GM23338 (cell line): Measurements from ENCODE around the gene ATXN7. TPM values are rescaled to one million over a fixed set of nuclear protein-coding genes. Genes with fewer than 3 reads are reported as not detected.

Source experiments
- ATAC-seq: fragments of 200-7000 bp; cut with Tn5 transposase; 3 replicates; pipeline ENCODE4 v1.9.1; 2020
- DNase-seq: peaks from one replicate; pipeline ENCODE4 v3.0.0-alpha.2; 2015; ENCODE audit warnings: low spot score
- H2AFZ ChIP-seq: fragments of 200-600 bp; sonication (generic); 2 replicates; pipeline ENCODE4 v1.8.0; 2016; ENCODE audit warnings: antibody characterized with exemption, mild to moderate bottlenecking, moderate library complexity
- H3F3A ChIP-seq: fragments of 200-600 bp; sonication (generic); replicated peaks from 2 replicates; pipeline ENCODE4 v1.8.0; 2017; ENCODE audit warnings: antibody characterized with exemption, mixed run types, low read depth
- H3K27ac ChIP-seq: fragments of 200-600 bp; sonication (generic); 2 replicates; pipeline ENCODE4 v1.6.1; 2016; ENCODE audit warnings: low read depth
- H3K27me3 ChIP-seq: fragments of 200-600 bp; sonication (generic); 2 replicates; pipeline ENCODE4 v1.8.0; 2016; ENCODE audit warnings: mild to moderate bottlenecking, mixed run types, moderate library complexity; ENCODE audit not compliant: insufficient read depth
- H3K36me3 ChIP-seq: fragments of 200-600 bp; sonication (generic); 2 replicates; pipeline ENCODE4 v1.8.0; 2016; ENCODE audit warnings: mild to moderate bottlenecking; ENCODE audit not compliant: insufficient read depth
- H3K4me1 ChIP-seq: fragments of 200-600 bp; sonication (generic); 2 replicates; pipeline ENCODE4 v1.8.0; 2016; ENCODE audit warnings: mild to moderate bottlenecking, moderate library complexity; ENCODE audit not compliant: insufficient read depth
- H3K4me2 ChIP-seq: fragments of 200-600 bp; sonication (generic); 2 replicates; pipeline ENCODE4 v1.7.1; 2017; ENCODE audit warnings: mixed run types
- H3K4me3 ChIP-seq: fragments of 200-600 bp; sonication (generic); 2 replicates; pipeline ENCODE4 v1.6.1; 2016; ENCODE audit warnings: mixed run types
- H3K79me2 ChIP-seq: fragments of 200-600 bp; sonication (generic); replicated peaks from 2 replicates; pipeline ENCODE4 v1.8.0; 2017; ENCODE audit warnings: mild to moderate bottlenecking; ENCODE audit not compliant: insufficient read depth
- H3K9me2 ChIP-seq: fragments of 200-600 bp; sonication (generic); 2 replicates; pipeline ENCODE4 v1.8.0; 2017; ENCODE audit not compliant: insufficient read depth
- H4K20me1 ChIP-seq: fragments of 200-600 bp; sonication (generic); replicated peaks from 2 replicates; pipeline ENCODE4 v1.8.0; 2017; ENCODE audit warnings: mild to moderate bottlenecking; ENCODE audit not compliant: insufficient read depth
- H3K27ac Mint-ChIP-seq: 2 replicates; pipeline ENCODE4 v1.8.0; 2020; ENCODE audit warnings: inconsistent platforms, mild to moderate bottlenecking, moderate library complexity, mixed read lengths
- H3K27me3 Mint-ChIP-seq: 3 replicates; pipeline ENCODE4 v1.8.0; 2022; ENCODE audit warnings: low read depth, mild to moderate bottlenecking, moderate library complexity, mixed read lengths, inconsistent platforms; ENCODE audit not compliant: insufficient read depth, poor library complexity
- H3K36me3 Mint-ChIP-seq: 3 replicates; pipeline ENCODE4 v1.8.0; 2021; ENCODE audit warnings: low read depth, mild to moderate bottlenecking, inconsistent platforms, moderate library complexity, mixed read lengths
- H3K4me1 Mint-ChIP-seq: 3 replicates; pipeline ENCODE4 v1.8.0; 2020; ENCODE audit warnings: mild to moderate bottlenecking, inconsistent platforms, mixed read lengths
- H3K4me3 Mint-ChIP-seq: 3 replicates; pipeline ENCODE4 v1.8.0; 2021; ENCODE audit warnings: moderate library complexity, mild to moderate bottlenecking, inconsistent platforms, mixed read lengths
- H3K9me3 Mint-ChIP-seq: 3 replicates; pipeline ENCODE4 v1.8.0; 2020; ENCODE audit warnings: moderate library complexity, mild to moderate bottlenecking, inconsistent platforms, mixed read lengths
- CREB1 ChIP-seq: fragments of 250-450 bp; sonication (Bioruptor Pico); IDR thresholded peaks from 2 replicates; pipeline ENCODE4 v1.5.0; 2020; ENCODE audit warnings: low read depth, mild to moderate bottlenecking, moderate library complexity
- CTCF ChIP-seq, 2 experiments: fragments of 200-600 bp in 1 of 2; sonication (generic) in 1 of 2; conservative IDR thresholded peaks; 2 replicates each; pipeline versions ENCODE4 v1.5.1 to v1.6.1; 2016 to 2017; ENCODE audit warnings: antibody characterized with exemption in 2 of 2, low read depth in 2 of 2, mild to moderate bottlenecking in 2 of 2, moderate library complexity in 1 of 2
- ETS1 ChIP-seq: IDR thresholded peaks from 2 replicates; pipeline ENCODE4 v1.6.1; 2016; ENCODE audit warnings: antibody characterized with exemption
- EZH2 ChIP-seq: fragments of 200-600 bp; sonication (generic); IDR thresholded peaks from one replicate; pipeline ENCODE4 v1.8.0; 2017; ENCODE audit warnings: antibody characterized with exemption, mild to moderate bottlenecking, low read depth; ENCODE audit not compliant: unreplicated experiment
- EZH2phosphoT487 ChIP-seq: fragments of 200-600 bp; sonication (generic); IDR thresholded peaks from one replicate; pipeline ENCODE4 v1.8.1; 2018; ENCODE audit warnings: antibody characterized with exemption; ENCODE audit not compliant: unreplicated experiment
- JUNB ChIP-seq: IDR thresholded peaks from one replicate; pipeline ENCODE4 v1.6.1; 2016; ENCODE audit warnings: antibody characterized with exemption; ENCODE audit not compliant: unreplicated experiment
- NANOG ChIP-seq: IDR thresholded peaks from 2 replicates; pipeline ENCODE4 v1.6.1; 2016; ENCODE audit warnings: antibody characterized with exemption, borderline replicate concordance
- POLR2AphosphoS5 ChIP-seq: IDR thresholded peaks from 2 replicates; pipeline ENCODE4 v1.6.1; 2016; ENCODE audit warnings: antibody characterized with exemption, low read depth
- STAT1 ChIP-seq: IDR thresholded peaks from one replicate; pipeline ENCODE4 v1.6.1; 2016; ENCODE audit warnings: antibody characterized with exemption; ENCODE audit not compliant: unreplicated experiment
- ZNF114 ChIP-seq: fragments of 250-450 bp; sonication (Bioruptor Pico); IDR thresholded peaks from 2 replicates; pipeline ENCODE4 v1.5.0; 2020; ENCODE audit warnings: mild to moderate bottlenecking, moderate library complexity
- ZNF331 ChIP-seq: fragments of 250-450 bp; sonication (Bioruptor Pico); IDR thresholded peaks from 2 replicates; pipeline ENCODE4 v1.5.0; 2020; ENCODE audit warnings: low read depth, mild to moderate bottlenecking, moderate library complexity
- ZNF462 ChIP-seq: fragments of 250-450 bp; sonication (Bioruptor Pico); IDR thresholded peaks from 2 replicates; pipeline ENCODE4 v1.5.0; 2020; ENCODE audit warnings: mild to moderate bottlenecking, moderate library complexity
- polyA plus RNA-seq: library from polyadenylated mRNA; unstranded; fragments of >200 nt; fragmentation: Nextera tagmentation; extraction: Ambion mirVana; gene quantifications from 2 replicates; pipeline ENCODE4 v1.2.1, GENCODE V29; 2016
- total RNA-seq: library from RNA; depleted of rRNA; stranded (reverse); fragments of >200 nt; shearing (Covaris generic); gene quantifications from 2 replicates; pipeline ENCODE4 v1.2.3, GENCODE V29; 2014
- TF ChIP-seq, protein P1 (sequence below): IDR thresholded peaks from one replicate; pipeline ENCODE4 v1.6.1; 2018; ENCODE audit warnings: antibody characterized with exemption; ENCODE audit not compliant: unreplicated experiment

The ATXN7 gene
- total and polyA plus RNA-seq, 2 experiments from 2014 or later = 4.0 to 17.2 TPM

GRCh38 chr3:63959146-63959545 lies 95.5 kb downstream of the ATXN7 start:
- Mint-ChIP-seq H3K4me1 (peaks cover 55% of the 10 kb centered on the region), H3K4me3 (no peak overlapping the region), H3K27me3 (peaks cover 9% of the 10 kb centered on the region), H3K9me3 (no peaks in the 10 kb centered on the region), H3K36me3 (no peaks in the 10 kb centered on the region), H3K27ac (peak overlapping the region; percentile 80)
- no peak overlapping the region for H3K4me2 ChIP-seq
- H3K27me3 ChIP-seq = no peaks in the 10 kb centered on the region
- H3K36me3 ChIP-seq = no peaks in the 10 kb centered on the region
- no peaks in the 10 kb centered on the region for H3K9me2 ChIP-seq
- TF ChIP-seq ZNF114 (no peak), STAT1 (no peak), EZH2 (no peak), CREB1 (no peak), CTCF (conservative IDR thresholded peaks at IDR 0.05; ENCODE audit: low read depth in 2 of 2) (no peak), ZNF462 (no peak), EZH2phosphoT487 (no peak), NANOG (no peak), ETS1 (no peak), ZNF331 (no peak), JUNB (no peak), POLR2AphosphoS5 (no peak)
- TF ChIP-seq, protein P1, sequence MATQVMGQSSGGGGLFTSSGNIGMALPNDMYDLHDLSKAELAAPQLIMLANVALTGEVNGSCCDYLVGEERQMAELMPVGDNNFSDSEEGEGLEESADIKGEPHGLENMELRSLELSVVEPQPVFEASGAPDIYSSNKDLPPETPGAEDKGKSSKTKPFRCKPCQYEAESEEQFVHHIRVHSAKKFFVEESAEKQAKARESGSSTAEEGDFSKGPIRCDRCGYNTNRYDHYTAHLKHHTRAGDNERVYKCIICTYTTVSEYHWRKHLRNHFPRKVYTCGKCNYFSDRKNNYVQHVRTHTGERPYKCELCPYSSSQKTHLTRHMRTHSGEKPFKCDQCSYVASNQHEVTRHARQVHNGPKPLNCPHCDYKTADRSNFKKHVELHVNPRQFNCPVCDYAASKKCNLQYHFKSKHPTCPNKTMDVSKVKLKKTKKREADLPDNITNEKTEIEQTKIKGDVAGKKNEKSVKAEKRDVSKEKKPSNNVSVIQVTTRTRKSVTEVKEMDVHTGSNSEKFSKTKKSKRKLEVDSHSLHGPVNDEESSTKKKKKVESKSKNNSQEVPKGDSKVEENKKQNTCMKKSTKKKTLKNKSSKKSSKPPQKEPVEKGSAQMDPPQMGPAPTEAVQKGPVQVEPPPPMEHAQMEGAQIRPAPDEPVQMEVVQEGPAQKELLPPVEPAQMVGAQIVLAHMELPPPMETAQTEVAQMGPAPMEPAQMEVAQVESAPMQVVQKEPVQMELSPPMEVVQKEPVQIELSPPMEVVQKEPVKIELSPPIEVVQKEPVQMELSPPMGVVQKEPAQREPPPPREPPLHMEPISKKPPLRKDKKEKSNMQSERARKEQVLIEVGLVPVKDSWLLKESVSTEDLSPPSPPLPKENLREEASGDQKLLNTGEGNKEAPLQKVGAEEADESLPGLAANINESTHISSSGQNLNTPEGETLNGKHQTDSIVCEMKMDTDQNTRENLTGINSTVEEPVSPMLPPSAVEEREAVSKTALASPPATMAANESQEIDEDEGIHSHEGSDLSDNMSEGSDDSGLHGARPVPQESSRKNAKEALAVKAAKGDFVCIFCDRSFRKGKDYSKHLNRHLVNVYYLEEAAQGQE = no peak
- ATAC-seq = no peak
- H2AFZ ChIP-seq = no peak overlapping the region
- H3K4me1 ChIP-seq = peaks cover 45% of the 10 kb centered on the region
- no peak for DNase-seq
- H3K27ac ChIP-seq = no peak overlapping the region
- no peaks in the 10 kb centered on the region; the same call in 1 of the 2 replicates for H3F3A ChIP-seq
- no peak overlapping the region for H3K4me3 ChIP-seq
- no peaks in the 10 kb centered on the region for H4K20me1 ChIP-seq
- H3K79me2 ChIP-seq = peaks cover 9% of the 10 kb centered on the region; the same call in 1 of the 2 replicates
